GM23248 (cell line): ENCODE results near the gene CCND1.

Source experiments
- EZH2 ChIP-seq: fragments of 200-600 bp; sonication (generic); IDR thresholded peaks from 2 replicates; pipeline ENCODE4 v1.6.1; 2018; ENCODE audit warnings: antibody characterized with exemption, mild to moderate bottlenecking; ENCODE audit not compliant: insufficient read depth, poor library complexity, severe bottlenecking
- EZH2phosphoT487 ChIP-seq: fragments of 200-600 bp; sonication (generic); IDR thresholded peaks from 2 replicates; pipeline ENCODE4 v1.6.1; 2018; ENCODE audit warnings: antibody characterized with exemption, moderate library complexity, mild to moderate bottlenecking, low read depth; ENCODE audit not compliant: insufficient read depth

GRCh38 chr11:69683764-69684333, 42.9 kb downstream of the CCND1 start:
- TF ChIP-seq EZH2: no peak
- TF ChIP-seq EZH2phosphoT487: no peak
